Activated CD8-positive, alpha-beta memory T cell treated with anti-CD3 and anti-CD28 coated beads, Interleukin-2, amount 10 ng/mL, durations not matched to agents 7 days and 5 days (primary cell): ENCODE results near the gene TMUB1. TPM values are rescaled to one million over a fixed set of nuclear protein-coding genes. Genes with fewer than 3 reads are reported as not detected.

Experiments used
- ATAC-seq: fragments of 150-1000 bp; cut with Tn5 transposase; one replicate; pipeline ENCODE4 v1.10.0; 2021; ENCODE audit warnings: moderate library complexity
- CTCF ChIA-PET: fragments of 350-600 bp; sonication (Branson Sonifier 250); formaldehyde crosslinking; loops from one replicate; lab custom pipeline; 2021; ENCODE audit warnings: antibody characterized with exemption; lab: Charles Lee
- DNase-seq: peaks from one replicate; pipeline ENCODE4 v3.0.0-alpha.2; 2020
- H3K27ac Mint-ChIP-seq: one replicate; pipeline ENCODE4 v1.8.0; 2021; ENCODE audit warnings: mild to moderate bottlenecking, mixed read lengths
- H3K27me3 Mint-ChIP-seq: one replicate; pipeline ENCODE4 v1.8.0; 2021; ENCODE audit warnings: mixed read lengths
- H3K36me3 Mint-ChIP-seq: one replicate; pipeline ENCODE4 v1.8.0; 2021; ENCODE audit warnings: mild to moderate bottlenecking, mixed read lengths
- H3K4me1 Mint-ChIP-seq: one replicate; pipeline ENCODE4 v1.8.0; 2021; ENCODE audit warnings: mixed read lengths
- H3K4me3 Mint-ChIP-seq: one replicate; pipeline ENCODE4 v1.8.0; 2021; ENCODE audit warnings: mild to moderate bottlenecking, moderate library complexity, mixed read lengths
- H3K9me3 Mint-ChIP-seq: one replicate; pipeline ENCODE4 v1.8.0; 2022; ENCODE audit warnings: low read depth, mixed read lengths
- total RNA-seq, 2 experiments: library from RNA; stranded (reverse); gene quantifications; one replicate each; pipeline ENCODE4 v1.2.3, GENCODE V29; 2021

The TMUB1 gene
- total RNA-seq, 2 experiments from 2014 or later: 83.1 to 85.7 TPM

- no peaks in the 10 kb centered on the region for H3K36me3 Mint-ChIP-seq
- CTCF ChIA-PET: interaction anchor here (0.7 to 1.4 kb wide), 4 partner anchors 49 to 219 kb away, joined by 3 to 6 read pairs (median 4); no protein-coding TSS in a partner anchor
Observed at GRCh38 chr7:151117565-151117964, 34.3 kb upstream of the TMUB1 start.

GRCh38 chr7:151116603-151117440 is 33.5 kb upstream of the TMUB1 start:
- CTCF ChIA-PET: interaction anchor here (0.5 to 3.0 kb wide), 8 partner anchors 7 to 218 kb away, joined by 3 to 11 read pairs (median 5); no protein-coding TSS in a partner anchor
- Mint-ChIP-seq H3K36me3 (no peaks in the 10 kb centered on the region), H3K27me3 (peaks cover 15% of the 10 kb centered on the region), H3K9me3 (no peaks in the 10 kb centered on the region), H3K4me1 (peaks cover 5% of the 10 kb centered on the region), H3K27ac (no peak overlapping the region), H3K4me3 (peak overlapping the region; percentile 27)
- DNase-seq: no peak
- ATAC-seq: no peak

More at GRCh38 chr7:151117565-151117964, 34.3 kb upstream of the TMUB1 start:
- peaks cover 5% of the 10 kb centered on the region for H3K4me1 Mint-ChIP-seq
- ATAC-seq (no peak), DNase-seq (no peak)
- H3K27me3 Mint-ChIP-seq: peaks cover 12% of the 10 kb centered on the region
- H3K9me3 Mint-ChIP-seq: no peaks in the 10 kb centered on the region
- peak overlapping the region; percentile 27 for H3K4me3 Mint-ChIP-seq
- peak overlapping the region; percentile 63 for H3K27ac Mint-ChIP-seq

GRCh38 chr7:151115836-151116418 is 32.6 kb upstream of the TMUB1 start:
- H3K4me3 Mint-ChIP-seq: peak overlapping the region; percentile 46
- peaks cover 5% of the 10 kb centered on the region for H3K4me1 Mint-ChIP-seq
- no peak overlapping the region for H3K27ac Mint-ChIP-seq
- CTCF ChIA-PET: interaction anchor here (0.5 to 3.0 kb wide), 10 partner anchors 8 to 217 kb away, joined by 3 to 11 read pairs (median 4); partner anchors contain the start of genes ABCB8 and ABCF2
- ATAC-seq (no peak), DNase-seq (no peak)
- peaks cover 16% of the 10 kb centered on the region for H3K27me3 Mint-ChIP-seq
- no peaks in the 10 kb centered on the region for H3K36me3 Mint-ChIP-seq
- no peaks in the 10 kb centered on the region for H3K9me3 Mint-ChIP-seq

GRCh38 chr7:151115121-151115835 is 32.0 kb upstream of the TMUB1 start:
- ATAC-seq (peak; percentile 65), DNase-seq (no peak)
- no peak overlapping the region for H3K27ac Mint-ChIP-seq
- peaks cover 16% of the 10 kb centered on the region for H3K27me3 Mint-ChIP-seq
- peak overlapping the region; percentile 46 for H3K4me3 Mint-ChIP-seq
- no peaks in the 10 kb centered on the region for H3K36me3 Mint-ChIP-seq
- H3K4me1 Mint-ChIP-seq: peaks cover 5% of the 10 kb centered on the region
- CTCF ChIA-PET: interaction anchor here (0.5 to 3.0 kb wide), 10 partner anchors 9 to 217 kb away, joined by 3 to 11 read pairs (median 4); partner anchors contain the start of genes ABCB8 and ABCF2
- H3K9me3 Mint-ChIP-seq: no peaks in the 10 kb centered on the region

- DNase-seq (no peak), ATAC-seq (peak; percentile 22)
- CTCF ChIA-PET: interaction anchor here (0.8 to 4.6 kb wide), 14 partner anchors 10 to 216 kb away, joined by 3 to 29 read pairs (median 4); partner anchors contain the start of genes ABCB8 and ABCF2
- Mint-ChIP-seq H3K36me3 (no peaks in the 10 kb centered on the region), H3K27ac (no peak overlapping the region), H3K9me3 (no peaks in the 10 kb centered on the region), H3K4me3 (peak overlapping the region; percentile 20), H3K27me3 (peaks cover 16% of the 10 kb centered on the region), H3K4me1 (peaks cover 5% of the 10 kb centered on the region)
Observed at GRCh38 chr7:151114151-151115090, 31.1 kb upstream of the TMUB1 start.

- Mint-ChIP-seq H3K4me1 (peaks cover 5% of the 10 kb centered on the region), H3K36me3 (no peaks in the 10 kb centered on the region), H3K4me3 (peak overlapping the region; percentile 20), H3K27me3 (peaks cover 16% of the 10 kb centered on the region), H3K9me3 (no peaks in the 10 kb centered on the region), H3K27ac (no peak overlapping the region)
- CTCF ChIA-PET: interaction anchor here (0.8 to 6.9 kb wide), 13 partner anchors 11 to 335 kb away, joined by 3 to 69 read pairs (median 4); partner anchors contain the start of genes ABCB8 and ABCF2
- ATAC-seq (no peak), DNase-seq (no peak)
Observed at GRCh38 chr7:151113344-151114150, 30.3 kb upstream of the TMUB1 start.

GRCh38 chr7:151110941-151111645 is 27.8 kb upstream of the TMUB1 start:
- DNase-seq (peak; percentile 84), ATAC-seq (peak; percentile 85)
- CTCF ChIA-PET: interaction anchor here (0.6 to 6.9 kb wide), 34 partner anchors 9 to 213 kb away, joined by 3 to 69 read pairs (median 5); partner anchors contain the start of genes ABCB8, CHPF2, FASTK and TMUB1
- Mint-ChIP-seq H3K4me3 (no peak overlapping the region), H3K27me3 (peaks cover 16% of the 10 kb centered on the region), H3K4me1 (peaks cover 2% of the 10 kb centered on the region), H3K9me3 (no peaks in the 10 kb centered on the region), H3K36me3 (no peaks in the 10 kb centered on the region), H3K27ac (no peak overlapping the region)

GRCh38 chr7:151110236-151110940 is 27.1 kb upstream of the TMUB1 start:
- Mint-ChIP-seq H3K36me3 (no peaks in the 10 kb centered on the region), H3K27ac (no peak overlapping the region), H3K4me1 (no peaks in the 10 kb centered on the region), H3K9me3 (no peaks in the 10 kb centered on the region), H3K4me3 (no peak overlapping the region), H3K27me3 (peaks cover 16% of the 10 kb centered on the region)
- CTCF ChIA-PET: interaction anchor here (0.7 to 6.9 kb wide), 30 partner anchors 10 to 212 kb away, joined by 3 to 69 read pairs (median 6); partner anchors contain the start of genes ABCB8, CHPF2 and FASTK
- DNase-seq: no peak
- ATAC-seq: no peak

GRCh38 chr7:151109094-151110048 is 26.1 kb upstream of the TMUB1 start:
- Mint-ChIP-seq H3K36me3 (no peaks in the 10 kb centered on the region), H3K9me3 (no peaks in the 10 kb centered on the region), H3K4me1 (no peaks in the 10 kb centered on the region), H3K27me3 (peaks cover 16% of the 10 kb centered on the region), H3K27ac (no peak overlapping the region), H3K4me3 (no peak overlapping the region)
- no peak for ATAC-seq
- no peak for DNase-seq
- CTCF ChIA-PET: interaction anchor here (0.8 to 6.9 kb wide), 15 partner anchors 11 to 211 kb away, joined by 3 to 69 read pairs (median 6); partner anchors contain the start of genes ABCB8 and TMUB1
